NCI-H2227 (cell line): ENCODE results near the gene PLAAT2.

Source experiments
- DNase-seq: peaks from one replicate; lab custom pipeline; 2025; ENCODE audit not compliant: unreplicated experiment; lab: John Stamatoyannopoulos, UW

The PLAAT2 gene

GRCh38 chr11:63523151-63523550 is 40.0 kb downstream of the PLAAT2 start:
- no peak for DNase-seq

- DNase-seq, result no peak
These were observed 41.3 kb downstream of the PLAAT2 start for GRCh38 chr11:63521896-63522295.

- no peak for DNase-seq
These were observed 42.5 kb downstream of the PLAAT2 start for GRCh38 chr11:63520606-63521170.

DNA sequence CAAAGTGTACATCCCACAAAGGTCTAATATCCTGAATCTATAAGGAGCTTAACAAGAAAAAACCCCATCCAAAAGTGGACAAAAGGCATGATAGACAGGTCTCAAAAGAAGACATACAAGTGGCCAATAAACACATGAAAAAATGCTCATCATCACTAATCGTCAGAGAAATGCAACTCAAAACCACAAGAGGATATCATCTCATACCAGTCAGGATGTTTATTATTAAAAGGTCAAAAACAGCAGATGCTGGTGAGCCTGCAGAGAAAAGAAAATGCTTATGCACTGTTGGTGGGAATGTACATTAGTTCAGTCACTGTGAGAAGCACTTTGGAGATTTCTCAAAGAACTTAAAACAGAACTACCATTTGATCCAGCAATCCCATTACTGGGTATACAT is 44.6 kb downstream of the PLAAT2 start:
- no peak for DNase-seq

DNA sequence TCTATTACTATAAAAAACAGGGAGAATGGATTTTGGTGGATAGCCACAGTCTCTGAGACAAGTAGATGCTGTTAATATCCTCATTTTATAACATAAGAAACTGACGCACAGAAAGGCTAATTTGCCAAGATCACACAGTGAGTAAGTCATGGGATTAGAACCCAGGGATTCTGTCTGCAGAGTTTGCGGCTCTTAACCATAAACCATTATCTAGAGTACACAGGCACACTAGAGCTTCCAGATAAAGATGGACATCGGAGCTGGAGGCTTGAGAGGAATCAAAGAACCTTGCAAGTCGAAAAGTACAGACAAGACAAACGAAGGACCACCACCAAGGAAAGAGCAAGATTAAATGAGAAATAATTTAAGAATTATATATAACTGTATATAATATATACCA is 46.0 kb downstream of the PLAAT2 start:
- DNase-seq, result no peak

GRCh38 chr11:63516109-63516508 is 47.1 kb downstream of the PLAAT2 start:
- DNase-seq, result no peak

GRCh38 chr11:63512816-63513215 is 50.4 kb downstream of the PLAAT2 start:
- no peak for DNase-seq

DNA sequence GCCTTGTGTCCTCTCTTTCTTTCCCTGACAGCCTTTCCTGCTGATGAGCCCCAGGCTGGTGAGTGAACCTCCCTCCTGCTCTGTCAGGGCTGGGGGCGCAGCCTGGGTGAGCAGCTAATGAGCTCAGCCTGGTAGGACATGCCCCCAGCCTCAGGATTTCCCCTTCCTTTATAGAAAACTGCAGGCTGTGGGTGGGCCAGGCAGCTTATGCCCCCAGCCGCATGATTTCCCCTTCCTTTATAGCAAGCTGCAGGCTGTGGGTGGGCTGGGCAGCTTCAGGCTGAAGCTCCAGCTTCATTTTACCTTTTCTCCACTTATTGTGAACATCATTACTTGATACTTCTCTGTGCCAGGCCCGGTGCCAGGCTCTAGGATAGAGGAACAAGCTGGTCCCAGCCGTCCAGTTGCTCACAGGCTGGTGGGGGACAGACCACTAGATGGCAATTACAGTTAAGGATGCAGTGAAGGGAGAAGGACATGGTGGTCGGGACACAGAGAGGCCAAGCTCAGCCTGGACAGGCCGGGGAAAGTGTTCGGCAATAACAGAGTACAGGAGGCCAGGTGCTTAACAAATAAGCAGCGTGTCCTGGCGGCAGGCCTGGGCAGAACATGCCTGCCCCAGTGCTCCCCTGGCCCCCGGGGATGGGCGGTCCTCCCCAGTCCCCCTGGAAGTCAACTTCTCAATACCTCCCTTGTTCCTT is 52.0 kb downstream of the PLAAT2 start:
- no peak for DNase-seq

- DNase-seq, result no peak
These were observed 52.7 kb downstream of the PLAAT2 start for GRCh38 chr11:63510360-63511047.

GRCh38 chr11:63508745-63509144 is 54.4 kb downstream of the PLAAT2 start:
- no peak for DNase-seq

DNA sequence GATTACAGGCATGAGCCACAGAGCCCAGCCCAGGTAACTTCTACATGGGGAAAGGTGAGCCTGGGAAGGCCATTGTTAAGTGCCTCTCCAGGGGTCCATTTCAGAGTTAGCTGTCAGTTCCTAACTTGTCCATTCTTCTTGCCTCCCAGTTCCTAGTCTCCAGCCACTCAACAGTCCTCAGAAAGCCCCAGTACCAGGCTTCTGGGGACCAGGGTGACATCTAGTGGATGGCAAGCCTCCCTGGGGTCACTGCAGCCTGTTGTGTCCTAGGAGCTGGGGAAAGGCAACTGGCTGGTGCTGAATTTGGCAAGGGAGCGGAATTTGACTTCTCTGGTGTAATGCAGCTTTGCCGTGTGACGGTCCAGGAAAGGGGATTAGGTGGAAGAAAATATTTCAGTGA is 55.2 kb downstream of the PLAAT2 start:
- no peak for DNase-seq

DNA sequence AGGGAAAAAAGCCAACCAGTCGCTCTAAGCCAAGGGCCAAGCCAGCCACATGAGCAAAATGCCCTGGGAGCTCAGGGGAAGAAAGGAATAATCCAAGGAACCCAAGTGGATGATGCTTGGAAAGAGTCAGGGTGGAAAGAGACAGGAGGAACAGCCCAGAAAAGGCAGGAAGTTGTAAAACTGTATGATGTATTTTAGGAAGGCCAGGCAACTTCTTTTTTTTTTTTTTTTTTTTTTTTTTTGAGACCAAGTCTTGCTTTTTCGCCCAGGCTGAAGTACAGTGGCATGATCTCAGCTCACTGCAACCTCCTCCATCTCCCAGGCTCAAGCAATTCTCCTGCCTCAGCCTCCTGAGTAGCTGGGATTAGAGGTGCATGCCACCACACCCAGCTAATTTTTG is 55.7 kb downstream of the PLAAT2 start:
- DNase-seq, result no peak

GRCh38 chr11:63506876-63507275 is 56.3 kb downstream of the PLAAT2 start:
- DNase-seq, result no peak

DNA sequence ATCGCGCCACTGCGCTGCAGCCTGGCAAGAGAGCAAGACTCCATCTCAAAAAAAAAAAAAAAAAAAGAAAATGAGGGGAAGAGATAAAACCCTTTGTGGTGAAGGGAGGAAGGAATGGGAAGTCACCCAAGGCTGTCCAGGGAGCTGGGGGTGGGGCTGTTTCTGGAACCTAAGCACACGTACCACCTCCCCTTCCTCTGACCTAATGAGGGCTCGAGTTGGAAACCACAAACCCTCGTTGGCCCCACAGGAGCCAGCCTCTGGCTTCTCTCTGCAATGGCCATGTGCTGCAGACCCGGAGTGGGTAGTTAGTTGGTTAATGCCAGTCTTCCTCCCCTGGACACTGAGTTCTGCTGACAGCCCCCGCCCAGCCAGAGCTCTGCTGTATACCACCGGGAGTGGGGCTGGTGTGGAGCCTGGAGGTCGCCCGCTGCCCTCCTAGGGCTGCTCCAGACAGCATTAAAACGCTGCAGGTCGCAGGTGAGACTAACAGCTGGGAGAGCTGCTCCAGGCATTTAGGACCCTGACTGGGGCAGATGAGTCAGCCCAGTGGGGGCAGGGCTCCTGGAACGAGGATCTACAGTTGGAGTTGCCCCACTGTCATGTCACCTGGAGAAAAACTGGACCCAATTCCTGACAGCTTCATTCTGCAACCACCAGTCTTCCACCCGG is 57.2 kb downstream of the PLAAT2 start, which contains the start of gene LGALS12:
Gene LGALS12 (plus strand): TSS at position 228 of the 672 bp plus-strand sequence. CDS start 375 bp downstream, at position 603.
- DNase-seq, result no peak

DNA sequence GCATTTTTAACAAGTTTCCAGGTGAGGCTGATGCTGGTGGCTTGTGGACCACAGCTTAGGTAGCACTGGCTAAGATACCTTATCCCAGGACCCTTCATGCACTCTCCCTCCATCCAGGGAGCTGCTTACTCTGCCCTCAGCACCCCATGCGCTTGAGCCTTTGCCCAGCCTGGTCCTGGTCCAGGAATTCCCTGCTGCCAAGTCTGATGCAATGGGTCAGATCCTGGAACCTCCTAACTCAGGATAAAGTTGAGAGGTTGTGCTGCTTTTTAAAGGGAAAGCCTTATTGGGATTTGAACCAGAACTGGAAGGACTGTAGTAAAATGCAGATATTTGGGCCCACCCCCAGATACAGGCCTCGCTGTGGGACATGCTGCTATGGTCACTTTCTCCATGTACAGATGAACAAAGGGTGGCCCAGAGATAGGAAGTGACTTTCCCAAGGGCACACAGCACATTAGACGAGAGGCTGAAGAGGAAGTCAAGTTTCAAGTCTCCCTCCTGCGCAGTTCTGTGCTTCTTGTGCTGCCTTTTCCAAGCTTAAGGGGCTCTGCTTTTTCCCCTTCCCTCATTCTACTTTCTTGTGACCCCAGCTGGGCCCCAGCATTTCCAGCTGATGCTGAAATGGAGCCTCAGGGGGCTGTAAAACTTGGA is 58.1 kb downstream of the PLAAT2 start:
- no peak for DNase-seq

GRCh38 chr11:63504054-63504453 is 59.1 kb downstream of the PLAAT2 start:
- no peak for DNase-seq

DNA sequence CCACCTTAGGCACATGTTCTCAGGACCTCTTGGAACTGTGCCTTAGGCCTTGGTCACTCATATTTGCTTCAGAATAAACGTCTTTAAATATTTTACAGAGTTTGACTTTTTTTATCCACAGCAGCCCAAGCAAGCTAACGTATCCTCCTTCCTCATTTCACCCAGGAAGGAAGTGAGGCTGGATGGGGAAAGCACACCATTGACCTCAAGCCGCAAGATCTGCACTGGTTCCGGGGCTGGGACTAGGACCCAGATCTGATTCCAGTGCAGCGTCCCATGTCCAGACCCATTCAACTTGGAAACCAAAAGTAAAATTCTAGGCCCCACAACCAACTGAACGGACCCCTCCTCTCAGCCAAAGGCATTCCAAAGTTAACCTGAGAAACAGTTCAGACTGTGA is 59.7 kb downstream of the PLAAT2 start:
- no peak for DNase-seq
